GM18499 (cell line): Measurements from ENCODE around the gene ZNF468.
"Not testable (repeated sequence)": the region's sequence is repeated elsewhere in the genome, so short reads cannot be mapped to it uniquely, and the experiment has no call there.

Experiments used
- ATAC-seq: cut with Tn5 transposase; IDR thresholded peaks from one replicate; pipeline ENCODE4 v1.9.1; 2021; ENCODE audit warnings: moderate number of reproducible peaks; ENCODE audit not compliant: insufficient read depth, unreplicated experiment

ZNF468 gene

DNA sequence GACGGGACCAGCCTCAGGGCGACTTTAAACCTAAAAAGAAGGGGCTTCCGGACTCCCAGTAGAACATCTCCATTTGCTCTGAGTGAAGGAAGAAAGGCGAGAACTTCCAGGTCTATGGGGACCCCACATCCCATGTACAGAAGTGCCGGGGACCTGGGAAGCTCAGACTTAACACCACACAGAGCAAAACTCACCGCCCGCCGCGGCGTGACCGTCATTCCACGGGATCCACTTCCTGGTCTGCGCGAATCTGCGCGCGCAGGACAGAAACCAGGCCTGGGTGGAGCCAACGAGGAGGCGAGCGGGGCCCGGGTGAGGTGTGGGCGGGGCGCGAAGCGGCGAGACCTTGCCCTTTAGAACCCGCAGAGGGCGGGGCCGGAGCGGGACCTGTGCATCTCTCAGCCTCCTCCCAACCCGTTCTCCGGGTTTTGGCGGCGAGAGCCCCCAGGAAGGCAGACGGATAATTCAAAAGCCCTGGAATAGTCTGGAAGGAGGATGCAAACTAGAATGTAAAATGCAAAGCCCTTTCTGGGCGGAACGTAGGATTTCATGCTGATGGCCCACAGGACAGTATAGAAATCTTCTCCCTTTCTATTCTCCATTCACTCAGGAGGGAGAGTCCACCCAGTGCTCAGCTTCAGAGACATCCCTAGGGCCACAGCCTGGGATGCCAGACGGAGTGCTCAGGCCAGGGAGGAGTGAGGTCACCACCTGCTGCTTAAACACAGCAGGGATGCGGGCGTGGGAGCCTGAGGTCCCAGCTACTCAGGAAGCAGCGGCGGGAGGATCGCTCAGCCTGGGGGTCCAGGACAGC lies at the start of gene ZNF468:
TSS of gene ZNF468 (minus strand) at position 242 of the 814 bp plus-strand sequence. CDS start 3,347 bp downstream, outside the sequence.
- peak; percentile 74 for ATAC-seq

DNA sequence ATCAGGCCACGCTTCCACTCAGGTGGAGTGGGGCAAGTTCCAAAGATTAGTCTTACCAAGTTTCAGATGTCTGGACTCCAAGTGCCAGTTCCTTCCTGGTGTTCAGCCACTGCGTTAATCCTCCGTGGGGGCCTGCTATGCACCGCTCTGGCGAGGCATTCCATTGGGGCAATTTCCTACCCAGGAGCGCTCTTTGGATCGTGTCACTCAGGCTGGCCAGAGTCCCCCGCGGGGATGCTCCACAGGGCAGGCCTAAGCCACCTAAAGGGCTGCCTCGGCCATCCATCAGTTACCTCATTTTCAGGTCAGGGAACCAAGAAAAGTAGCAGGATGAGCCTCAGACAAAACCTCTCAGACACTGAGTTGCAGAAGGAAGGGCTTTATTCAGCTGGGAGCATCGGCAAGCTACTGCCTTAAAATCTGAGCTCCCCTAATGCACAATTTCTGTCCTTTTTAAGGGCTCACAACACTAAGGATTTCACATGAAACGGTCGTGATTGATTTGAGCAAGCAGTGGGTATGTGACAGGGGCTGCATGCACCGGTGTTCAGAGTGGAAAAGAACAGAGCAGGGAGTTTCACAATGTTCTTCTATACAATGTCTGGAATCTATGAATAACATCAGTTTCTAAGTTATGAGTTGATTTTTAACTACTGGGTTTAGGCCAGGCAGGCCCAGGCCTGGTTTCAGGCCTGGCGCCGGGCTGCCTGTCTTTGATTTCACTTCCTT lies 46.8 kb upstream of the ZNF468 start:
- not testable (repeated sequence) for ATAC-seq

DNA sequence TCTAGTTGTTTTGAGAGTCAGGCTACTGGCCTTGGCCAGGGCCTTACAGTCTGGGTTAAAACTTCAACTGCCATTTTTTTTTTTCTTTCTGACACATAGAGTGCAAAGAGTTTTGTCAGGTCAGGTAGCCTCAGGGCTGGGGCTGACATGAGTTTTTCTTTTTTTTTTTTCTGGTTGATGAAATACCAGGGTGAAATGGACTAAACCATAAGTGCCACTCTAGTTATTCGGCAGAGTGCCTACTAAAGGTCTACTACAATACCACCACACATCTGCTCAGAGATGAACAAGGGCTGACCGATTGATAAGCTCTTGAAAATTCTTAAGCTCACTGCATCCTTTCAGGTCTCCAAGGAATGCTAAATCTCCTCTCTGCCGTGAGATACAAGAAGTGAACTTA lies 44.4 kb upstream of the ZNF468 start:
- ATAC-seq: no peak

DNA sequence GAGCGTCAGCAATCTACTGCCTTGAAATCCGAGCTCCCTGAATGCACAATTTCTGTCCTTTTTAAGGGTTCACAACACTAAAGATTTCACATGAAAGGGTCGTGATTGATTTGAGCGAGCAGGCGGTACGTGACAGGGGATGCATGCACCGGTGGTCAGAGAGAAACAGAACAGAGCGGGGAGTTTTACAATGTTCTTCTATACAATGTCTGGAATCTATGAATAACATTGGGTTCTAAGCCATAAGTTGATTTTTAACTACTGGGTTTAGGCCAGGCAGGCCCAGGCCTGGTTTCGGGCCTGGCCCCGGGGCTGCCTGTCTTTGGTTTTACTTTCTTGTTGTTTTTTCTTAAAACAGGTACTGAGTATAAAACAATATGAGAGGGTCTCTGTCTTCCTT lies 41.2 kb upstream of the ZNF468 start:
- not testable (repeated sequence) for ATAC-seq

DNA sequence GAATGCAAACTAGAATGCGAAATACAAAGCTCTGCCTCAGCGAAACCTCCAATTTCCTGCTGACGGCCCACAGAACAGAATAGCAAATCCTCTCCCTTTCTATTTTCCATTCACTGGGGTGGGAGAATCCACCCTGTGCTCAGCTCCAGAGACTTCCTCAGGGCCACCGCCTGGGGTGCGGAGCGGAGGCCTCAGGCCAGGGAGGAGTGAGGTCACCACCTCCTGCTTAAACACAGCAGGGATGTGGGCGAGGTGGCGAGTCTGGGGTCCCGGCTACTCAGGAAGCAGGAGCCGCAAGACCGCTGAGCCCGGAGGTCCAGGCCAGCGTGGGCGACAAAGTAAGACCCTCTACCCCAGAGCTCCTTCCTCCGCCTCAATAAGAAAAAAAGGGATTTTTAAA lies 40.7 kb upstream of the ZNF468 start:
- no peak for ATAC-seq

DNA sequence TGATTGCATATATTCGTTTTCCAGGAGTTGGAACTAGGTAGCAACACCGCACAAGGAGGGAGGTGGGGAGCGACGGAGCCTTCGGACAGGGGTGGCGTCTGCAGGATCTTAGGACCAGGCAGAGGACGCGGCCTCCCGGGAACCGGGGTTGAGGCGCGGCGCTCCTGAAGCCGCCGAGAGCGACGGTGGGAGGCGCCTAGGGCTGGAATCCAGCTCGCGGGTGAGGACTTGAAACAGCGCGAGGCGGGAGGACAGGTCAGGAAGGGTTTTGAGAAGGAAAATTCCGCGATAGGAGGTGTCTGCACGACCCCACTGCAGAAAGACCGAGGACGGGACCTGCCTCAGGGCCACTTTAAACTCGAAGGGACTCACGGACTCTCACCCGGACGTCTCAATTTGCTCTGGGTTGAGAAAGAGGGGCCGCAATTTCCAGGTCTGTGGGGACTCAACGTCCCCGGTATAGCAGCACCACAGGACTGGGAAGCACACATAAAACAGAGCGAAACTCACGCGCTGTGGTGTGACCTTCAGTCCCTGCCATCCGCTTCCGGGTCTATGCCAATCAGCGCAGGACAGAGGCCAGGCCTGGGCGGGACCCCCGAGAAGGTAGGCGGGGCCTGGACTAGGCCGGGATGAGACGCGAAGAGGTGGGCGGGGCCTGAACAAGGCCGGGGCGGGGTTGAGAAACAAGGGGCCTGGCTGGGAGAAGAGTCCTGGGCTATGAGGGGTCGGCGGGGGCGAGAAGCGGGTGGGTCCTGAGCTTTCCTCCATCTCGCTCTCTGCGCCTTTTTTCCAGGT lies 39.9 kb upstream of the ZNF468 start, which contains the start of gene ZNF320:
TSS of gene ZNF320 (minus strand) at position 498 of the 798 bp plus-strand sequence. CDS start 7,380 bp downstream, outside the sequence.
- ATAC-seq: no peak

DNA sequence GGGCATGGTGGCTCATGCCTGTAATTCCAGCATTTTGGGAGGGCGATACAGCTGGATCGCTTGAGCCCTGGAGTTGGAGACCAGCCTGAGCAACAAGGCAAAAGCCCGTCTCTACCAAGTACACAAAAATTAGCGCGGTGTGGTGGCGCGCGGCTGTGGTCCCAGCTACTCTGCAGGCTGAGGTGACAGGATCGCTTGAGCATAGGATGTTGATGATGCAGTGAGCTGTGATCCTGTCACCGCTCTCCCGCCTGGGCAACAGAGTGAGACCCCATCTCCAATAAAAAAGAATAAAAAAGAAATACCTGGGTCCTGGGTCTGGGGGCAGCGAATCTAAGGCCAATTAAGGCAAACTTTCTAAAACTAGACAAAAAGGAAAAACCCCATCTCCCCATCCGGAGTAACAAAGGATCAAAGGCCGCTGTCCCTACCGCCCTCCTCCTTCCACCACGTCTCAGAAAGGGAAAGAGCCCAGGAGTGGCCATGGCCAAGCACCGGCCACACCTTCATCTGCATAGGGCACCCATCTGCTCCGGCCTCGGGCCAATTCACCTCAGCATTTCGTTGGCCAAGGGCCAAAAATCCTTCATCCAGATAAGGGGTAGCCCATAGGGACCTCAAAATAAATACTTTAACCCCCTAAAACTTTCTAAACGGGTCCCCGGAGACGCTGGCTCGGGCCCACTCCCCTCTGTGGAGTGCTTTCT lies 39.2 kb upstream of the ZNF468 start:
- no peak for ATAC-seq

DNA sequence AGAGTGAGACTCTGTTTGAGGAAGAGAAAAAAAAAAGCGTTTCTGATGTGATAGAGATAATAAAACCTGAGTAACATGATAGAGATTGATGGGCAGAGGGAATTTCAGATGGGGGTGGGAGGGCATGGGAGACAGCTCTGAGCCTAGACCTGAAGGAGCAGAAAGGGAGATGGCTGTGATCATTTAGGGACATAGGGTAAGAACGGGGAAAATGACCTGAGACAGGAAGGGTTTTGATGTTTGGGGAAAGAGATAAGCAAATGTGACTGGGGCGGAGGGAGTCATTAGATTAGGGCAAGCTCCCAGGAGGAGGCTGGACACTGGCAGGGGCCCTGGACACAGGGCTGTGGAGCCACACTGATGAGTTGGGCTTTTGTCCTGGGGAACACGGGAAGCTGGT lies 33.9 kb upstream of the ZNF468 start:
- ATAC-seq: no peak

DNA sequence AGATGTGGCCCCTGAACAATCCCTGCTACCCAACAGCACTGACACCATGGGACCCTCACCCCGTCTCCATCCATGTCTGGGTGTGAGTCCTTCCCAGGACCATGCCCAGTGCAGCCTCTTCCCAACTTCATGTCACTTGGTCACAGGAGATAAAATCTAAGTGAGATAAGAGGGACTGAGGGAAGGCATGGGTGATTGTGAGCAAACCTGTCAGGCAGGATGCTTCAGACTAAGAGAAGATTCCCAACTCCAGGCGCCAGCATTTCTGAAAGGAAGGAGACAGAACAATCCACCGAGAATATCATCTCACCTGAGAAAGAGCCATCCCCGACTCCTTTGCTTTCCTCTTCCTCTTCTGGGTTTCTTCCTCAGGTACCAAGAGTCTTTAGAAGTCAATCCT lies 32.5 kb upstream of the ZNF468 start:
- ATAC-seq: no peak

DNA sequence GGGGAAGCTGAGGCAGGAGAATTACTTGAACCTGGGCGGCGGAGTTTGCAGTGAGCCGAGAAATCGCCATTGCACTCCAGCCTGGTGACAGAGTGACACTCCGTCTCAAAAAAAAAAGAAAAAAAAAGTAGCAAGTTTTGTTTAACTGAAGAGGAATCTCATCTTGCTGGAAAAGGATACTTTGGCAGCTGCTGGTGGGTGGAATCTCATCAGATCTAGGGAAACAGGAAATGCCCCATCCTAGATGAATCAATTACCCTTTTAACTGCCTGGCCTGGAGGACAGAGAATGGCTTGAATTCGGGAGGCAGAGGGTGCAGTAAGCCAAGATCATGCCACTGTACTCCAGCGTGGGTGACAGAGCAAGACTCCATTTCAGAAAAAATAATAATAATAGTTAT lies 31.7 kb upstream of the ZNF468 start:
- ATAC-seq: no peak

DNA sequence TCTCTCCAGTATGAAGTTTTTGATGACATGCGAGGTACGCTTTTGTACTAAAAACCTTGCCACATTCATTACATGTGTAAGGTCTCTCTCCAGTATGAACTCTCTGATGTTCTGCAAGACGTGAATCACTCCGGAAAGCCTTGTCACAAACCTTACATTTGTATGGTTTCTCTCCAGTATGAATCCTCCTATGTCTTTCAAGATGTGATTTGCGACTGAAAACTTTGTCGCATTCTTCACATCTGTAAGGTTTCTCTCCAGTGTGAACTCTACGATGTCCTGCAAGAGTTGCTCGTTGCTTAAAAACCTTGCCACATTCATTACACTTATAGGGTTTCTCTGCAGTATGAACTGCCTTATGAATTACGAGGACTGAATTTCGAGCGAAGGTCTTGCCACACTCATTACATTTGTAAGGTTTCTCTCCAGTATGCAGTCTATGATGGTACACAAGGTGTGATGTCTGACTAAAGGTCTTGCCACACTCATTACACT lies 23.5 kb upstream of the ZNF468 start:
- no peak for ATAC-seq

DNA sequence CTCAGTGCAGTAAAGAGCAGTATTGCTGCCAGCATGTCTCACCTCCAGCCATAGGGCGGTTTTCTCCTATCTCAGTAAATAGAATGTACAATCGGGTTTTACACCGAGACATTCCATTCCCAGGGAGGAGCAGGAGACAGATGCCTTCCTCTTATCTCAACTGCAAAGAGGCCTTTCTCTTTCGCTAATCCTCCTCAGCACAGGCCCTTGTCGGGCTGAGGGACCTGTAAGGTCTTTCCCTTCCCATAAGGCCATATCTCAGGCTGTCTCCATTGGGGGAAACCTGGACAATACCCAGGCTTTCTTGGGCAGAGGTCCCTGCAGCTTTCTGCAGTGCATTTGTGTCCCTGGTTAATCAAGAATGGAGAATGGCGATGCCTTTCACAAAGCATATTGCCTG lies 15.6 kb upstream of the ZNF468 start:
- ATAC-seq: not testable (repeated sequence)

DNA sequence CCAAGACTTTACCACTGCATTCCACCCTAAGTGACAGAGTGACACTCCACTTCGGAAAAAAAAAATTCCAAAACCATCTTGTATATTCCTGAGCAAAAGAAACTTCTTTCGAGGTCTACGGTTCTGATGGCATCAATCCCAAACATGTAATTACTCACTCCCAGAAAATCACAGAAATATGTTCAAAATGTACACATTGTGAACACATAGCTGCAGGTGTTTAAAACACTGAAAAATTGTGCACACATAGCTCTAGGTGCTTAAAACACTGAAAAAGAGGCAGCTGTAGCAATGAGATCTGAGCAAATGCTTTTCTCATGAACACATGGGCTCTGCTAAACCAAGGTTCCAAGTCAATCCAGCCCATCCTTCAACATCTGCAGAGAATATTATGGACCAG lies 14.0 kb upstream of the ZNF468 start:
- ATAC-seq: no peak

DNA sequence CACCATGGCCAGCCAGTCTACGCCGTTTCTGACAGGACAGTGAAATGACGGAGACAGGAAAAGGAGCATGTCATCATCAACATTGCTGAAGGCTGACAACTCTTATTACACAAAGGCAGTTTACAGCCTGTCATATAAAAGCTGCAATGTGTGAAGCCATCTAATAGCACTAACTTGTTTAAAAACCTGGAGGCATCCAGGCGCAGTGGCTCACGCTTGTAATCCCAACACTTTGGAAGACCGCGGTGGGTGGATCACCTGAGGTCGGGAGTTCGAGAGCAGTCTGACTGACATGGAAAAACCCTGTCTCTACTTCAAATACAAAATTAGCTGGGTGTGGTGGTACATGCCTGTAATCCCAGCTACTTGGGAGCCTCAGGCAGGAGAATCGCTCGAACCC lies 10.6 kb upstream of the ZNF468 start:
- ATAC-seq: not testable (repeated sequence)

DNA sequence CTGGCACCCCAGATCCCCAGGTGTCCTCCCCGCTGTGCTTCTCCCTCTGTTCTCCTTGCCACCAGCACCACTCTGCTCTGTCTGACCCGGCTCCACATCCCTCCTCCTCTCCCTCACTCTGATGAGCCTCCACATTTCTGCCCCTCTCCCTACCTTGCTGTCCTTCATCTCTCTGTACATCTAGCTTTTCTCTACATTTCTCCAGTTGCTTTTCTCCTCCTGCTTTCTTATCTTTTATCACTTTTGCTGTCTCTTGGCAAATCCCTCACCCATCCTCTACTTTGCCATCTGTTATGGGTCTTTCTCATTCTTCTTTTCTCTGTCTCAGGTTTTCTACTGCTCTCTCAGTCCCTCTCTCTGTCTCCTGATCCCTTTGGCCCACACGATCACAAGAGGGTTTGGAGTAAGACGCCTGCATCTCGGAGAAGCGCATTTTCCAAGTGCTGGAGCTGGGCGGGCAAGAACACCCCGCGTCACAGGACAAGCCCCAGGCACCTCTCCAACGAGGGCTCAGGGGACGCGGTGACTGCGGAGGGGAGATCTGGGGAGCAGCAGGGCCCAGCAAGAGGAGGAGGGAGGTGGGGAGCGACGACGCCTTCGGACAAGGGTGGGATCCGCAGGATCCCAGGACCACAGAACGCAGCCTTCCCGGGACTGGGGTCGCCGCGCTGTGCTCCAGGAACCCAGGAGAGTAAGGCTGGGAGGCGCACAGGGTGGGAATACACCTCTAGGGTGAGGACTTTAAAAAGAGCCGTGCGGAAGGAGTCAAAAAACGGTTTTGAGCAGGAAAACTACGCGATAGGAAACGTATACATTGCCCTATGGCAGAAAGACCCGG lies 660 bp downstream of the ZNF468 start:
- not testable (repeated sequence) for ATAC-seq

DNA sequence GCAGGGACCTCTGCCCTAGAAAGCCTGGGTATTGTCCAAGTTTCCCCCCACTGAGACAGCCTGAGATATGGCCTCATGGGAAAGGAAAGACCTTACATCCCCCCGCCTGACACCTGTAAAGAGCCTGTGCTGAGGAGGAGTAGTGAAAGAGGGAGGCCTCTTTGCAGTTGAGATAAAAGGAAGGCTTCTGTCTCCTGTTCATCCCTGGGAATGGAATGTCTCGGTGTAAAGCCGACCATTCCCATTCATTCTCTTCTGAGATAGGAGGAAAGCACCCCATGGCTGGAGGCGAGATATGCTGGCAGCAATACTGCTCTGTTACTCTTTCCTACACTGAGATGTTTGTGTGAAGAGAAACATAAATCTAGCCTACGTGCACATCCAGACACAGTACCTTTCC lies 10.1 kb downstream of the ZNF468 start:
- not testable (repeated sequence) for ATAC-seq

DNA sequence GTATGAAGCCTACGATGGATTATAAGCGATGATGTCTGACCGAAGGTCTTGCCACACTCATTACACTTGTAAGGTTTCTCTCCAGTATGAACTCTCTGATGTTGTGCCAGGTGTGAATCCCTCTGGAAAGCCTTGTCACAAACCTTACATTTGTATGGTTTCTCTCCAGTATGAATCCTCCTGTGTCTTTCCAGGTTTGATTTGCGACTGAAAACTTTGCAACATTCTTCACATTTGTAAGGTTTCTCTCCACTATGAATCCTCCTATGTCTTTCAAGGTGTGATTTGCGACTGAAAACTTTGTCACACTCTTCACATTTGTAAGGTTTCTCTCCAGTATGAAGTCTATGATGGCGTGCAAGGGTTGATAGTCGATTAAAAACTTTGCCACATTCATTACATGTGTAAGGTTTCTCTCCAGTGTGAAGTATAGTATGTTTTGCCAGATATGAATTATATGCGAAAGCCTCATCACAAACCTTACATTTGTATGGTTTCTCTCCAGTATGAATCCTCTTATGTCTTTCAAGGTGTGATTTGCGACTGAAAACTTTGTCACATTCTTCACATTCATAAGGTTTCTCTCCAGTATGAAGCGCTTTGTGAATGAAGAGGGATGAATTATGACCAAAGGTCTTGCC lies 16.5 kb downstream of the ZNF468 start:
- ATAC-seq: not testable (repeated sequence)

DNA sequence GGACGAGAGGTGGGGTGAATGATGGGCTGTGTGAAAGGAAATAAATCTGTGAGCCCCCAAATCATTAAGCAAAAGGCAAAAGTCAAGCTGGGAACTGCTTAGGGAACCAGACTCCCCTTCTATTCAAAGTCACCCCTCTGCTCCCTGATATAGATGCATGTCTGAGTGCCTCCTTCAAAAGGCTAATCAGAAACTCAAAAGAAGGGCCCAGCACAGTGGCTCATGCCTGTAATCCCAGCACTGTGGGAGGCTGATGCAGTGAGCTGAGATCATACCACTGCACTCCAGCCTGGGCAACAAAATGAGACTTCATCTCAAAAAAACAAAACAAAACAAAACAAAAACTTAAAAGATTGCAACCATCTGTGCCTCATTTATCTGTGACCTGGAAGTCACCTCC lies 23.1 kb downstream of the ZNF468 start:
- ATAC-seq: not testable (repeated sequence)
